ENCODE measurements around the gene SVIL.
A peak's percentile ranks its signal among the peaks of the same experiment; 100 is the strongest.

The SVIL gene

GRCh38 chr10:29604291-29604825 is 30.4 kb downstream of the SVIL start:
- H3K4me3 ChIP-seq (ENCODE audit: low read depth, low read length), result no peak overlapping the region
- DNase-seq (ENCODE audit: low read depth), result no peak
- TF ChIP-seq CTCF (conservative IDR thresholded peaks at IDR 0.05; ENCODE audit: low read depth, low read length), result no peak

- DNase-seq (ENCODE audit: low read depth), result no peak
- H3K4me3 ChIP-seq (ENCODE audit: low read depth, low read length), result no peak overlapping the region
- no peak for TF ChIP-seq CTCF (conservative IDR thresholded peaks at IDR 0.05; ENCODE audit: low read depth, low read length)
Observed at GRCh38 chr10:29603223-29603896, 31.4 kb downstream of the SVIL start.

DNA sequence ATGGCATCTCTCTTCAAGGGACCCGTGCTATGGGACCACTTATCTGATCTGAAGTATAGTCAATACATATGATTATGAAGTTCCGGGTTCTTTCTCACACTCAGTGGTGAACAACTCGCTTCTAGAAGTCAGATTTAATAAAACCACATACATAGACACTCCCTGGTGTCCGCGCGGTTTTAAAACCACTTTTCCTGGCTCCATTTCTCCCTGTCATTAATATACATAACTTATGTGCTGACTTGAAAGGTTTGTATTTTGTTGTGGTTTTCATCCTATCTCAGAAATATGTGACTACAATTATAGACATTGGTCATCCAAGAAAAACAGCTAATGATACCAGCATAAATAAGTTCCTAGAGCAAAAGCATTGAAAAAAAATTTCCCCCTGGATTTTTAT is 34.0 kb downstream of the SVIL start:
- DNase-seq (ENCODE audit: low read depth), result no peak
- TF ChIP-seq CTCF (conservative IDR thresholded peaks at IDR 0.05; ENCODE audit: low read depth, low read length), result no peak
- H3K4me3 ChIP-seq (ENCODE audit: low read depth, low read length), result no peak overlapping the region

DNA sequence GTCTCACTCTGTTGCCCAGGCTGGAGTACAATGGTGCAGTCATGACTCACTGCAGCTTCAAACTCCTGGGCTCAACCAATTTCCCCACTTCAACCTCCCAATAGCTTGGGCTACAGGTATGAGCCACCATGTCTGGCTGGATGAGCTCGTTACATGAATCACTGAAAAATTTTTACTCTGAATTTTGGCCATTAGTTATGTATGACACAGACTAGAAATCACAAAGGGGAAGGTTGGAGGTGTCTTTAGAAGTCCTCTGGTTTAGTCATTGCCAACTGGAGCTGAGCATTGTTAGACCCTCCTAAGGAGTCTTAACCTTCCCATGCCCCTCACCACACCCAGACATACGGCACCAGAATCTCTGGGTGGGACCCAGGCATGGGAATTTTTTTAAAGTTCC is 34.7 kb downstream of the SVIL start:
- no peak overlapping the region for H3K4me3 ChIP-seq (ENCODE audit: low read depth, low read length)
- DNase-seq (ENCODE audit: low read depth), result no peak
- TF ChIP-seq CTCF (conservative IDR thresholded peaks at IDR 0.05; ENCODE audit: low read depth, low read length), result no peak

GRCh38 chr10:29598851-29599311 is 35.9 kb downstream of the SVIL start:
- no peak overlapping the region for H3K4me3 ChIP-seq (ENCODE audit: low read depth, low read length)
- peak; percentile 70 for DNase-seq (ENCODE audit: low read depth)
- no peak for TF ChIP-seq CTCF (conservative IDR thresholded peaks at IDR 0.05; ENCODE audit: low read depth, low read length)

DNA sequence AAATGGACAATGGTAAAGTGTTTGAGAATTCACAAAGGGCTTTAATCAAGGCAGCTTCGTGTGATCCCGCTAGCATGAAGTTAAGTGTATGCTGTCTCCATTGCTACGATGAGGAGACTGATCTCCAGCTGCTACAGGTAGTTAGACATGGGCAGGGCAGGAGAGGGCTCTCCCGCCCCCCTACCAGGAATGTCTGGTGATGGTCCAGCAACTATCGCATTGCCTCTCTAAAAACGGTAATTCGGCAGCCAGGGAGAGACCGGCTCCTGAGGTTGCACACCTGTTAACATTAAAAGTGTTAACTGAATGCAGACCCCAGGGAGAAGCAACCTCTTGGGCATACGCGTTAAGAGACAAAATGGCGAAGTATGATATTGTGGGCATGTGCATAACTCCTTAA is 37.9 kb downstream of the SVIL start:
- TF ChIP-seq CTCF (conservative IDR thresholded peaks at IDR 0.05; ENCODE audit: low read depth, low read length), result no peak
- H3K4me3 ChIP-seq (ENCODE audit: low read depth, low read length), result no peak overlapping the region
- DNase-seq (ENCODE audit: low read depth), result no peak

DNA sequence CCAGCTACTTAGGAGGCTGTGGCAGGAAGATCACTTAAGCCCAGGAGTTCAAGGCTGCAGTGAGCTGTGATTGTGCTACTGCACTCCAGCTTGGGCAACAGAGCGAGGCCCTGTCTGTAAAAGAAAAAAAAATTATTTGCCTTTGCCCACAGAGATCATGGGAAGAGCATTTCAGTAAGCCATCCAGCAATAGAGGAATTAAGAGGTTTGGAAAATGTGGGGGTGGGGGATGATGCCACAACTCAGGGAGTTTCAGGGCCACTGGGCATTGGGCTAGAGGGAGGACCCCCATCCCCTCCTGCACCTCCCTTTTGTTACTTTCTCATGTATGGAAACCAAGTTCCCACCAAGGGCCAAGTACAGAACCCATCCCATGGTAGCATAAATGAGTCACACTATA is 38.4 kb downstream of the SVIL start:
- TF ChIP-seq CTCF (conservative IDR thresholded peaks at IDR 0.05; ENCODE audit: low read depth, low read length), result no peak
- no peak overlapping the region for H3K4me3 ChIP-seq (ENCODE audit: low read depth, low read length)
- no peak for DNase-seq (ENCODE audit: low read depth)
